HCT116 (cell line): ENCODE results near the gene MAP3K10.

ENCODE experiments used
- POLR2A ChIP-seq: IDR thresholded peaks from 2 replicates; pipeline ENCODE4 v1.7.0; 2011; ENCODE audit warnings: borderline replicate concordance; ENCODE audit not compliant: insufficient read depth, insufficient read length; ENCODE audit errors: extremely low read depth
- POLR2AphosphoS5 ChIP-seq: IDR thresholded peaks from 2 replicates; pipeline ENCODE4 v1.6.1; 2011; ENCODE audit warnings: mild to moderate bottlenecking, low read depth, low read length, moderate library complexity
- YY1 ChIP-seq: IDR thresholded peaks from 2 replicates; pipeline ENCODE4 v1.6.1; 2011; ENCODE audit warnings: low read length, low read depth, moderate library complexity, mild to moderate bottlenecking; ENCODE audit not compliant: insufficient replicate concordance; ENCODE audit errors: extremely low read depth
- ZNF274 ChIP-seq: fragments of 200-500 bp; sonication (Bioruptor generic); IDR thresholded peaks from 2 replicates; pipeline ENCODE4 v1.6.1; 2014; ENCODE audit warnings: mild to moderate bottlenecking, low read depth, low read length, inconsistent platforms
- TF ChIP-seq, protein P1 (sequence below), 3 experiments: fragments of 200-600 bp in 1 of 3; sonication (generic) in 1 of 3; IDR thresholded peaks in 2 of 3; conservative IDR thresholded peaks in 1 of 3; 2 replicates each; pipeline ENCODE4 v1.5.1; 2012 to 2017; ENCODE audit warnings: low read depth in 2 of 3, low read length in 2 of 3, antibody characterized with exemption in 1 of 3, borderline replicate concordance in 1 of 3, control low read depth in 1 of 3, mild to moderate bottlenecking in 1 of 3, mixed read lengths in 1 of 3, mixed run types in 1 of 3, moderate library complexity in 1 of 3; ENCODE audit not compliant: insufficient read depth in 1 of 3
- TF ChIP-seq, protein P2 (sequence below): IDR thresholded peaks from 2 replicates; pipeline ENCODE4 v1.6.1; 2011; ENCODE audit warnings: mild to moderate bottlenecking, low read length, moderate library complexity; ENCODE audit not compliant: insufficient replicate concordance; ENCODE audit errors: extremely low read depth
- TF ChIP-seq, protein P3 (sequence below): IDR thresholded peaks from 2 replicates; pipeline ENCODE4 v1.6.1; 2012; ENCODE audit warnings: low read depth
- TF ChIP-seq, protein P4 (sequence below): IDR thresholded peaks from 2 replicates; pipeline ENCODE4 v1.6.1; 2012

DNA sequence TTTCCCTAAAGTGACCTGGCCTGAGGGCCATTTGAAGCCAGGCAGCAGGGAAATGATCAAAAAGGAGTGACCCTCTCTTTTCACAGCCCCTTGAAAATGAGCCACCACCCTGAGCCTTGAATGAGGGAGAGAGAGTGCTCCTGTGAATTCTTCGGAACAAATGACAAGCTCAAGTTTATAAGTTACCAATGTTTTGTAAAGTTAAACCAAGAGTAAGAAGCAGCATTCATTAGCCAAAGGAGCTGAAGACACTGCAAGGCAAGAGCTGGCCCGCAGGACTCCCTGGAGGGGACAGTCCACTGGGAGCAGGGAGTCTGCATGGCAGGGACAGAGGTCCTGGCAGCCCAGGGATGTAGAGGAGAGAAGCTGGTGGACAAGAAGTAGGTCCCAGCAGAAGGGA, 52.0 kb downstream of the MAP3K10 start:
- TF ChIP-seq, protein P1, sequence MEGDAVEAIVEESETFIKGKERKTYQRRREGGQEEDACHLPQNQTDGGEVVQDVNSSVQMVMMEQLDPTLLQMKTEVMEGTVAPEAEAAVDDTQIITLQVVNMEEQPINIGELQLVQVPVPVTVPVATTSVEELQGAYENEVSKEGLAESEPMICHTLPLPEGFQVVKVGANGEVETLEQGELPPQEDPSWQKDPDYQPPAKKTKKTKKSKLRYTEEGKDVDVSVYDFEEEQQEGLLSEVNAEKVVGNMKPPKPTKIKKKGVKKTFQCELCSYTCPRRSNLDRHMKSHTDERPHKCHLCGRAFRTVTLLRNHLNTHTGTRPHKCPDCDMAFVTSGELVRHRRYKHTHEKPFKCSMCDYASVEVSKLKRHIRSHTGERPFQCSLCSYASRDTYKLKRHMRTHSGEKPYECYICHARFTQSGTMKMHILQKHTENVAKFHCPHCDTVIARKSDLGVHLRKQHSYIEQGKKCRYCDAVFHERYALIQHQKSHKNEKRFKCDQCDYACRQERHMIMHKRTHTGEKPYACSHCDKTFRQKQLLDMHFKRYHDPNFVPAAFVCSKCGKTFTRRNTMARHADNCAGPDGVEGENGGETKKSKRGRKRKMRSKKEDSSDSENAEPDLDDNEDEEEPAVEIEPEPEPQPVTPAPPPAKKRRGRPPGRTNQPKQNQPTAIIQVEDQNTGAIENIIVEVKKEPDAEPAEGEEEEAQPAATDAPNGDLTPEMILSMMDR (IDR thresholded peaks at IDR 0.05 in 2 of 3, conservative IDR thresholded peaks at IDR 0.05 in 1 of 3; ENCODE audit: borderline replicate concordance in 1 of 3, insufficient read depth in 1 of 3, low read depth in 2 of 3, low read length in 2 of 3) = no peak
- TF ChIP-seq POLR2AphosphoS5 (no peak), ZNF274 (no peak), POLR2A (no peak), YY1 (no peak)
- TF ChIP-seq, protein P2, sequence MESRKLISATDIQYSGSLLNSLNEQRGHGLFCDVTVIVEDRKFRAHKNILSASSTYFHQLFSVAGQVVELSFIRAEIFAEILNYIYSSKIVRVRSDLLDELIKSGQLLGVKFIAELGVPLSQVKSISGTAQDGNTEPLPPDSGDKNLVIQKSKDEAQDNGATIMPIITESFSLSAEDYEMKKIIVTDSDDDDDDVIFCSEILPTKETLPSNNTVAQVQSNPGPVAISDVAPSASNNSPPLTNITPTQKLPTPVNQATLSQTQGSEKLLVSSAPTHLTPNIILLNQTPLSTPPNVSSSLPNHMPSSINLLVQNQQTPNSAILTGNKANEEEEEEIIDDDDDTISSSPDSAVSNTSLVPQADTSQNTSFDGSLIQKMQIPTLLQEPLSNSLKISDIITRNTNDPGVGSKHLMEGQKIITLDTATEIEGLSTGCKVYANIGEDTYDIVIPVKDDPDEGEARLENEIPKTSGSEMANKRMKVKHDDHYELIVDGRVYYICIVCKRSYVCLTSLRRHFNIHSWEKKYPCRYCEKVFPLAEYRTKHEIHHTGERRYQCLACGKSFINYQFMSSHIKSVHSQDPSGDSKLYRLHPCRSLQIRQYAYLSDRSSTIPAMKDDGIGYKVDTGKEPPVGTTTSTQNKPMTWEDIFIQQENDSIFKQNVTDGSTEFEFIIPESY = no peak
- TF ChIP-seq, protein P3, sequence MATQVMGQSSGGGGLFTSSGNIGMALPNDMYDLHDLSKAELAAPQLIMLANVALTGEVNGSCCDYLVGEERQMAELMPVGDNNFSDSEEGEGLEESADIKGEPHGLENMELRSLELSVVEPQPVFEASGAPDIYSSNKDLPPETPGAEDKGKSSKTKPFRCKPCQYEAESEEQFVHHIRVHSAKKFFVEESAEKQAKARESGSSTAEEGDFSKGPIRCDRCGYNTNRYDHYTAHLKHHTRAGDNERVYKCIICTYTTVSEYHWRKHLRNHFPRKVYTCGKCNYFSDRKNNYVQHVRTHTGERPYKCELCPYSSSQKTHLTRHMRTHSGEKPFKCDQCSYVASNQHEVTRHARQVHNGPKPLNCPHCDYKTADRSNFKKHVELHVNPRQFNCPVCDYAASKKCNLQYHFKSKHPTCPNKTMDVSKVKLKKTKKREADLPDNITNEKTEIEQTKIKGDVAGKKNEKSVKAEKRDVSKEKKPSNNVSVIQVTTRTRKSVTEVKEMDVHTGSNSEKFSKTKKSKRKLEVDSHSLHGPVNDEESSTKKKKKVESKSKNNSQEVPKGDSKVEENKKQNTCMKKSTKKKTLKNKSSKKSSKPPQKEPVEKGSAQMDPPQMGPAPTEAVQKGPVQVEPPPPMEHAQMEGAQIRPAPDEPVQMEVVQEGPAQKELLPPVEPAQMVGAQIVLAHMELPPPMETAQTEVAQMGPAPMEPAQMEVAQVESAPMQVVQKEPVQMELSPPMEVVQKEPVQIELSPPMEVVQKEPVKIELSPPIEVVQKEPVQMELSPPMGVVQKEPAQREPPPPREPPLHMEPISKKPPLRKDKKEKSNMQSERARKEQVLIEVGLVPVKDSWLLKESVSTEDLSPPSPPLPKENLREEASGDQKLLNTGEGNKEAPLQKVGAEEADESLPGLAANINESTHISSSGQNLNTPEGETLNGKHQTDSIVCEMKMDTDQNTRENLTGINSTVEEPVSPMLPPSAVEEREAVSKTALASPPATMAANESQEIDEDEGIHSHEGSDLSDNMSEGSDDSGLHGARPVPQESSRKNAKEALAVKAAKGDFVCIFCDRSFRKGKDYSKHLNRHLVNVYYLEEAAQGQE = no peak
- TF ChIP-seq, protein P4, sequence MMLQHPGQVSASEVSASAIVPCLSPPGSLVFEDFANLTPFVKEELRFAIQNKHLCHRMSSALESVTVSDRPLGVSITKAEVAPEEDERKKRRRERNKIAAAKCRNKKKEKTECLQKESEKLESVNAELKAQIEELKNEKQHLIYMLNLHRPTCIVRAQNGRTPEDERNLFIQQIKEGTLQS = no peak
